Progenitor cell of endocrine pancreas (in vitro differentiated cells): ENCODE results near the gene OGDH. TPM values are rescaled to one million over a fixed set of nuclear protein-coding genes. Genes with fewer than 3 reads are reported as not detected.
A peak's percentile ranks its signal among the peaks of the same experiment; 100 is the strongest.

Source experiments
- DNase-seq: peaks from one replicate; pipeline ENCODE4 v3.0.0; 2021; ENCODE audit warnings: low spot score; ENCODE audit not compliant: unreplicated experiment
- H3K27ac Mint-ChIP-seq: 2 replicates; pipeline ENCODE4 v1.8.0; 2021; ENCODE audit warnings: mild to moderate bottlenecking, moderate library complexity, mixed read lengths
- H3K27me3 Mint-ChIP-seq: 2 replicates; pipeline ENCODE4 v1.8.0; 2021; ENCODE audit warnings: mixed read lengths
- H3K36me3 Mint-ChIP-seq: 2 replicates; pipeline ENCODE4 v1.8.0; 2022; ENCODE audit warnings: mixed read lengths; ENCODE audit not compliant: insufficient read depth
- H3K4me1 Mint-ChIP-seq: 2 replicates; pipeline ENCODE4 v1.8.0; 2021; ENCODE audit warnings: low read depth, mixed read lengths
- H3K4me3 Mint-ChIP-seq: 2 replicates; pipeline ENCODE4 v1.8.0; 2021; ENCODE audit warnings: low read depth, mild to moderate bottlenecking, moderate library complexity, mixed read lengths
- H3K9me3 Mint-ChIP-seq: 2 replicates; pipeline ENCODE4 v1.8.0; 2021; ENCODE audit warnings: low read depth, mixed read lengths
- CTCF ChIP-seq: fragments of 200-600 bp; sonication (generic); IDR thresholded peaks from one replicate; pipeline ENCODE4 v1.5.0; 2021; ENCODE audit warnings: antibody characterized with exemption, mild to moderate bottlenecking; ENCODE audit not compliant: unreplicated experiment
- total RNA-seq: library from RNA; stranded (reverse); gene quantifications from 2 replicates; pipeline ENCODE4 v1.2.1, GENCODE V29; 2021

Gene OGDH
- total RNA-seq, 1 donor from 2014 or later, result 105 TPM

- H3K4me3 Mint-ChIP-seq, result no peak overlapping the region
- H3K27me3 Mint-ChIP-seq, result peaks cover 17% of the 10 kb centered on the region
- no peaks in the 10 kb centered on the region for H3K9me3 Mint-ChIP-seq
- H3K4me1 Mint-ChIP-seq, result no peaks in the 10 kb centered on the region
- DNase-seq, result no peak
- H3K27ac Mint-ChIP-seq, result no peak overlapping the region
- no peaks in the 10 kb centered on the region for H3K36me3 Mint-ChIP-seq
- TF ChIP-seq CTCF, result no peak
These were observed 7.2 kb upstream of the OGDH start for GRCh38 chr7:44599222-44599621.

DNA sequence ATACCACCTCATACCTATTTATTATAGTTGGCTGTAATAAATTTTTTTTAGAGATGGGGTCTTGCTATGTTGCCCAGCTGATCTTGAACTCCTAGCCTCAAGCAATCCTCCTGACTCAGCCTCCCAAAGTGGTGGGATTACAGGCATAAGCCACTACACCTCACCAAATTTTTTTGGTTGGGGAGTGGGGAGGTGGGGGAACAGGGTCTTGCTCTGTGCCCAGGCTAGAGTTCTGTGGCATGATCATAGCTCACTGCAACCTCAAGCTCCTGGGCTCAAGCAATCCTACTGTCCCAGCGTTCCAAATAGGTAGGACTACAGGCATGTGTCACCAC lies 3.9 kb upstream of the OGDH start:
- Mint-ChIP-seq H3K27me3 (peaks cover 17% of the 10 kb centered on the region), H3K4me3 (no peak overlapping the region), H3K4me1 (peaks cover 8% of the 10 kb centered on the region), H3K9me3 (no peaks in the 10 kb centered on the region), H3K36me3 (peaks cover 2% of the 10 kb centered on the region), H3K27ac (no peak overlapping the region)
- DNase-seq, result no peak
- no peak for TF ChIP-seq CTCF

- H3K4me1 Mint-ChIP-seq, result peaks cover 10% of the 10 kb centered on the region
- no peak for DNase-seq
- H3K27ac Mint-ChIP-seq, result no peak overlapping the region
- no peak for TF ChIP-seq CTCF
- H3K36me3 Mint-ChIP-seq, result peaks cover 3% of the 10 kb centered on the region
- peaks cover 17% of the 10 kb centered on the region for H3K27me3 Mint-ChIP-seq
- H3K9me3 Mint-ChIP-seq, result no peaks in the 10 kb centered on the region
- H3K4me3 Mint-ChIP-seq, result no peak overlapping the region
These were observed 3.2 kb upstream of the OGDH start for GRCh38 chr7:44603193-44603592.

GRCh38 chr7:44604941-44605340 lies 1.5 kb upstream of the OGDH start:
- TF ChIP-seq CTCF, result no peak
- H3K27me3 Mint-ChIP-seq, result peaks cover 12% of the 10 kb centered on the region
- no peaks in the 10 kb centered on the region for H3K9me3 Mint-ChIP-seq
- peak overlapping the region; percentile 2 for H3K4me3 Mint-ChIP-seq
- H3K4me1 Mint-ChIP-seq, result peaks cover 13% of the 10 kb centered on the region
- H3K36me3 Mint-ChIP-seq, result peaks cover 8% of the 10 kb centered on the region
- H3K27ac Mint-ChIP-seq, result no peak overlapping the region
- no peak for DNase-seq

GRCh38 chr7:44607141-44608068 lies 978 bp downstream of the OGDH start:
- H3K36me3 Mint-ChIP-seq, result peaks cover 9% of the 10 kb centered on the region
- no peak for TF ChIP-seq CTCF
- H3K27me3 Mint-ChIP-seq, result no peaks in the 10 kb centered on the region
- peaks cover 13% of the 10 kb centered on the region for H3K4me1 Mint-ChIP-seq
- H3K9me3 Mint-ChIP-seq, result no peaks in the 10 kb centered on the region
- H3K27ac Mint-ChIP-seq, result peak overlapping the region; percentile 99
- DNase-seq, result no peak
- peak overlapping the region; percentile 98 for H3K4me3 Mint-ChIP-seq
